Measurements from ENCODE around the gene PBX4.

DNA sequence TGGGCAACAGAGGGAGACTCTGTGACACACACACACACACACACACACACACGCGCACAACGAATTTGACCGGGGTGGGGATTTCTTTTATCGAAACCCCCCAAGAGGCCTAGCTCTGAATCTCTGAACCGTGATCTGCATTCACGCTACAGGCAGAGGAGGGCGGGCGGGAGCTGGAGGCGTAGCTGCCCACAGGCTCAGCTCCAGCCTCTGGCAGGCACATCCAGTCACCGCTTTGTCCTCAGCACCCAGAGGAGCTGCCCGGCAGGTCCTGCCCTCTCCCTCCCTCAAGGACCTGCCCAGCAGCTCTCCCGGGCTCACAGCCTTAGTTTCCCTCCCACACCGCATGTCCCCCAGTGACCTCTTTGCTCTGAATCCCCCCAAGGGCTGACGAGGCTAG, 60.4 kb downstream of the PBX4 start:
- TF ChIP-seq POLR2AphosphoS5 (IDR thresholded peaks at IDR 0.05; ENCODE audit: low read depth, low read length) = no peak
- no peak for TF ChIP-seq BRCA1 (IDR thresholded peaks at IDR 0.05; ENCODE audit: low read depth, low read length)
